ENCODE results near the gene RPL4. TPM values are rescaled to one million over a fixed set of nuclear protein-coding genes. Genes with fewer than 3 reads are reported as not detected.

RPL4 gene
- total and polyA plus RNA-seq, 9 of the 15 experiments (the other 6 are each of a cell fraction or from before 2014, with no cell fraction given), result 2,055 to 7,760 (median 5,069) TPM

DNA sequence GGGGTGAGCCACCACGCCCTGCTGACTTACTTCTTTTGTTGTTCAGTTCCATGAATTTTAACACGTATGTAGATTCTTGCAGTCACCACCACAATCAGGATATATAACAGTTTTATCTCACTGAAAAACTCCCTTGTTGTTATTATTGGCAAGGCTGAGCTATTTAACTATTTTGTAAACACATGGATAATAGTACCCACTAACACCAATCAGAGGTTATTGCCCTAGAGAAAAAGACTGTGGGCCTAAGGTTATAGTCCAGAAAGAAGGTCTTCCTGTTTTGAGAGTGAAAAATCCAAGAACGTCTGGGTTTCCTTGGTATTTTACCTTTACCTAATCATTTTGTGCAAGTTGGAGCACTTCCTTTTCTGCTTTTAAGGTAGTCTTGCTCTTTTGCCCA, 9.9 kb upstream of the RPL4 start:
- ChIA-PET POLR2A (interaction anchor here (1.4 kb wide), 1 partner anchor 9 kb away, joined by 6 read pairs; the partner anchor contains the start of gene ZWILCH), CTCF (ENCODE audit: low intra/inter-chr PET ratio) (no interaction called here)
- Histone ChIP-seq H3K9me1 (ENCODE audit: control insufficient read depth, insufficient read depth, low read length) (no peaks in the 10 kb centered on the region), H4K20me1 (replicated peaks; ENCODE audit: control insufficient read depth, insufficient read depth, low read length) (no peaks in the 10 kb centered on the region), H3K27ac (ENCODE audit: extremely low read depth, low read depth, low read length) (no peak overlapping the region), H3K4me2 (ENCODE audit: insufficient read depth, low read length) (no peak overlapping the region), H3K79me2 (ENCODE audit: control insufficient read depth, insufficient read depth, low read length) (no peaks in the 10 kb centered on the region), H3K4me3 (no peak overlapping the region), H3K9ac (ENCODE audit: insufficient read depth in 1 of 2, low read depth in 2 of 2, low read length in 2 of 2) (no peak overlapping the region), H2AFZ (ENCODE audit: low read depth, low read length) (no peak overlapping the region), H3K4me1 (replicated peaks in 1 of 2; ENCODE audit: control insufficient read depth in 2 of 2, insufficient read depth in 2 of 2, low read length in 2 of 2) (no peaks in the 10 kb centered on the region), H3K36me3 (ENCODE audit: control insufficient read depth, insufficient read depth, low read length) (peaks cover 58% of the 10 kb centered on the region), H3K9me3 (replicated peaks; ENCODE audit: control insufficient read depth, insufficient read depth, low read depth, low read length) (no peaks in the 10 kb centered on the region), H3K27me3 (ENCODE audit: control insufficient read depth in 2 of 2, insufficient read depth in 2 of 2, low read length in 2 of 2) (no peaks in the 10 kb centered on the region)
- BruUV-seq (replicated peaks), result no TSS peak
- ATAC-seq (no peak), DNase-seq (ENCODE audit: extremely low read depth in 1 of 4, low spot score in 3 of 4) (no peak), FAIRE-seq (no peak)
- TF ChIP-seq, protein P1, sequence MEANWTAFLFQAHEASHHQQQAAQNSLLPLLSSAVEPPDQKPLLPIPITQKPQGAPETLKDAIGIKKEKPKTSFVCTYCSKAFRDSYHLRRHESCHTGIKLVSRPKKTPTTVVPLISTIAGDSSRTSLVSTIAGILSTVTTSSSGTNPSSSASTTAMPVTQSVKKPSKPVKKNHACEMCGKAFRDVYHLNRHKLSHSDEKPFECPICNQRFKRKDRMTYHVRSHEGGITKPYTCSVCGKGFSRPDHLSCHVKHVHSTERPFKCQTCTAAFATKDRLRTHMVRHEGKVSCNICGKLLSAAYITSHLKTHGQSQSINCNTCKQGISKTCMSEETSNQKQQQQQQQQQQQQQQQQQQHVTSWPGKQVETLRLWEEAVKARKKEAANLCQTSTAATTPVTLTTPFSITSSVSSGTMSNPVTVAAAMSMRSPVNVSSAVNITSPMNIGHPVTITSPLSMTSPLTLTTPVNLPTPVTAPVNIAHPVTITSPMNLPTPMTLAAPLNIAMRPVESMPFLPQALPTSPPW (CRISPR knock-in tag; IDR thresholded peaks at IDR 0.05), result no peak
- 69% methylated on average over 3 of the region's 3 CpGs for WGBS (ENCODE audit: insufficient coverage, low coverage, missing lambda C conversion rate)
- intact Hi-C loops (cut with micrococcal nuclease), result no loop called here
- in situ Hi-C loops (cut with MboI), result no loop called here

DNA sequence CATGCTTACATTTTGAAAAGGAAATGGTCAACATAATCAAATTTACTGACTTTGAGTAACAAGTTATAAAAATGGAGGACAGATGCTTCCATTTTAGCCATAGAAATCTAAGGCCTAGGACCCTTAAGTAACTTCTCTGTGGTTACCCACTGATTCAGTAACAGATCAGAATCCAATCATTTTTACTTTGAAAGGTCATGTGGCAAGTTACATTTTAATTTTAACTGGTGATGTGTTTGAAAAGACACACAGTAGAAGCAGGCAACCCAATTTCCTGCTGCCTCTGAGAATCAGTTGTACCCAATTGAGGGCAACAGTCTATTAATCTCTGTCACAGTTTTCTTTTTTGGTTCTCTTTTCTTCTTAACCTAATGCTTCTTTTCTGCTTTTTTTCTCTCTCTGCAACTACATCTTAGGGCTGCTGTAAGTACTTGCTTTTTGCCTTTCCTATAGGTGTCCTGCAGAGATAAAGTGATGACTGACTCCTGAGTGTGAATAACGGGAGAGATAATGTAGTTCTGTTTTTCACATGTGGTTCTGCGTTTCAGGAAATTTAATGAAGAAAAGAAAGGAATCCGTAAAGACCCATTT, 3.7 kb upstream of the RPL4 start:
- in situ Hi-C loops (cut with MboI), result no loop called here
- intact Hi-C loops (cut with micrococcal nuclease), result loop anchor here (5.0 kb wide), 1 partner anchor 59 kb away; the partner anchor contains the start of gene LCTL
- Histone ChIP-seq H3K4me3 (no peak overlapping the region), H3K27me3 (ENCODE audit: control insufficient read depth in 2 of 2, insufficient read depth in 2 of 2, low read length in 2 of 2) (no peaks in the 10 kb centered on the region), H3K9ac (ENCODE audit: insufficient read depth in 1 of 2, low read depth in 2 of 2, low read length in 2 of 2) (no peak overlapping the region), H3K4me2 (ENCODE audit: insufficient read depth, low read length) (no peak overlapping the region), H3K9me3 (replicated peaks; ENCODE audit: control insufficient read depth, insufficient read depth, low read depth, low read length) (no peaks in the 10 kb centered on the region), H4K20me1 (replicated peaks; ENCODE audit: control insufficient read depth, insufficient read depth, low read length) (peaks cover 10% of the 10 kb centered on the region), H2AFZ (ENCODE audit: low read depth, low read length) (no peak overlapping the region), H3K4me1 (replicated peaks in 1 of 2; ENCODE audit: control insufficient read depth in 2 of 2, insufficient read depth in 2 of 2, low read length in 2 of 2) (peaks cover 8 to 17% of the 10 kb centered on the region in 2 experiments), H3K79me2 (ENCODE audit: control insufficient read depth, insufficient read depth, low read length) (peaks cover 54% of the 10 kb centered on the region), H3K9me1 (ENCODE audit: control insufficient read depth, insufficient read depth, low read length) (no peaks in the 10 kb centered on the region), H3K27ac (ENCODE audit: extremely low read depth, low read depth, low read length) (no peak overlapping the region), H3K36me3 (ENCODE audit: control insufficient read depth, insufficient read depth, low read length) (peaks cover 24% of the 10 kb centered on the region)
- FAIRE-seq (no peak), ATAC-seq (no peak), DNase-seq (ENCODE audit: extremely low read depth in 1 of 4, low spot score in 3 of 4) (peak in 1 of 4 experiments; percentile 42)
- ChIA-PET CTCF (ENCODE audit: low intra/inter-chr PET ratio) (no interaction called here), POLR2A (interaction anchor here (0.6 to 1.0 kb wide), 2 partner anchors 11 to 52 kb away, joined by 3 to 6 read pairs; partner anchors contain the start of gene SNAPC5)
- BruUV-seq (replicated peaks), result no TSS peak
- WGBS (ENCODE audit: insufficient coverage, low coverage, missing lambda C conversion rate), result 21% methylated on average over 3 of the region's 3 CpGs
- TF ChIP-seq MEIS2 (IDR thresholded peaks at IDR 0.05; ENCODE audit: partially characterized antibody), result peak; percentile 61
- TF ChIP-seq HSF4 (CRISPR knock-in tag; IDR thresholded peaks at IDR 0.05; ENCODE audit: borderline replicate concordance), result no peak
- TF ChIP-seq CCAR2 (IDR thresholded peaks at IDR 0.05; ENCODE audit: low read depth, low read length), result no peak
- TF ChIP-seq, protein P2, sequence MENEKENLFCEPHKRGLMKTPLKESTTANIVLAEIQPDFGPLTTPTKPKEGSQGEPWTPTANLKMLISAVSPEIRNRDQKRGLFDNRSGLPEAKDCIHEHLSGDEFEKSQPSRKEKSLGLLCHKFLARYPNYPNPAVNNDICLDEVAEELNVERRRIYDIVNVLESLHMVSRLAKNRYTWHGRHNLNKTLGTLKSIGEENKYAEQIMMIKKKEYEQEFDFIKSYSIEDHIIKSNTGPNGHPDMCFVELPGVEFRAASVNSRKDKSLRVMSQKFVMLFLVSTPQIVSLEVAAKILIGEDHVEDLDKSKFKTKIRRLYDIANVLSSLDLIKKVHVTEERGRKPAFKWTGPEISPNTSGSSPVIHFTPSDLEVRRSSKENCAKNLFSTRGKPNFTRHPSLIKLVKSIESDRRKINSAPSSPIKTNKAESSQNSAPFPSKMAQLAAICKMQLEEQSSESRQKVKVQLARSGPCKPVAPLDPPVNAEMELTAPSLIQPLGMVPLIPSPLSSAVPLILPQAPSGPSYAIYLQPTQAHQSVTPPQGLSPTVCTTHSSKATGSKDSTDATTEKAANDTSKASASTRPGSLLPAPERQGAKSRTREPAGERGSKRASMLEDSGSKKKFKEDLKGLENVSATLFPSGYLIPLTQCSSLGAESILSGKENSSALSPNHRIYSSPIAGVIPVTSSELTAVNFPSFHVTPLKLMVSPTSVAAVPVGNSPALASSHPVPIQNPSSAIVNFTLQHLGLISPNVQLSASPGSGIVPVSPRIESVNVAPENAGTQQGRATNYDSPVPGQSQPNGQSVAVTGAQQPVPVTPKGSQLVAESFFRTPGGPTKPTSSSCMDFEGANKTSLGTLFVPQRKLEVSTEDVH (IDR thresholded peaks at IDR 0.05; ENCODE audit: low read depth, partially characterized antibody), result no peak
- TF ChIP-seq, protein P3, sequence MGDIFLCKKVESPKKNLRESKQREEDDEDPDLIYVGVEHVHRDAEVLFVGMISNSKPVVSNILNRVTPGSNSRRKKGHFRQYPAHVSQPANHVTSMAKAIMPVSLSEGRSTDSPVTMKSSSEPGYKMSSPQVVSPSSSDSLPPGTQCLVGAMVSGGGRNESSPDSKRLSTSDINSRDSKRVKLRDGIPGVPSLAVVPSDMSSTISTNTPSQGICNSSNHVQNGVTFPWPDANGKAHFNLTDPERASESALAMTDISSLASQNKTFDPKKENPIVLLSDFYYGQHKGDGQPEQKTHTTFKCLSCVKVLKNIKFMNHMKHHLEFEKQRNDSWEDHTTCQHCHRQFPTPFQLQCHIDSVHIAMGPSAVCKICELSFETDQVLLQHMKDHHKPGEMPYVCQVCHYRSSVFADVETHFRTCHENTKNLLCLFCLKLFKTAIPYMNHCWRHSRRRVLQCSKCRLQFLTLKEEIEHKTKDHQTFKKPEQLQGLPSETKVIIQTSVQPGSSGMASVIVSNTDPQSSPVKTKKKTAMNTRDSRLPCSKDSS (IDR thresholded peaks at IDR 0.05; ENCODE audit: low read depth, partially characterized antibody), result no peak
- peak; percentile 68 for TF ChIP-seq ARID1B (IDR thresholded peaks at IDR 0.05)
- TF ChIP-seq SRSF9 (IDR thresholded peaks at IDR 0.05; ENCODE audit: borderline replicate concordance, low read depth, low read length), result no peak
